LNCaP clone FGC (cell line): ENCODE measurements around the gene PRRX1.

Experiments
- DNase-seq: peaks from one replicate; pipeline ENCODE4 v3.0.0-alpha.2; 2011; ENCODE audit warnings: low read depth
- H3K4me3 ChIP-seq: 2 replicates; pipeline ENCODE4 v1.5.1; 2011; ENCODE audit warnings: mild to moderate bottlenecking, low read depth, low read length, control low read depth
- CTCF ChIP-seq: IDR thresholded peaks from 2 replicates; pipeline ENCODE4 v1.5.1; 2012; ENCODE audit warnings: mild to moderate bottlenecking; ENCODE audit not compliant: control insufficient read depth, insufficient read depth; ENCODE audit errors: extremely low read depth

PRRX1 gene

GRCh38 chr1:170624146-170624545 lies 39.8 kb upstream of the PRRX1 start:
- no peak overlapping the region for H3K4me3 ChIP-seq
- DNase-seq = no peak
- no peak for TF ChIP-seq CTCF

- no peak for TF ChIP-seq CTCF
- H3K4me3 ChIP-seq = no peak overlapping the region
- no peak for DNase-seq
Observed at GRCh38 chr1:170630977-170631376, 33.0 kb upstream of the PRRX1 start.

GRCh38 chr1:170634293-170634692 lies 29.6 kb upstream of the PRRX1 start:
- H3K4me3 ChIP-seq = no peak overlapping the region
- TF ChIP-seq CTCF = no peak
- no peak for DNase-seq

DNA sequence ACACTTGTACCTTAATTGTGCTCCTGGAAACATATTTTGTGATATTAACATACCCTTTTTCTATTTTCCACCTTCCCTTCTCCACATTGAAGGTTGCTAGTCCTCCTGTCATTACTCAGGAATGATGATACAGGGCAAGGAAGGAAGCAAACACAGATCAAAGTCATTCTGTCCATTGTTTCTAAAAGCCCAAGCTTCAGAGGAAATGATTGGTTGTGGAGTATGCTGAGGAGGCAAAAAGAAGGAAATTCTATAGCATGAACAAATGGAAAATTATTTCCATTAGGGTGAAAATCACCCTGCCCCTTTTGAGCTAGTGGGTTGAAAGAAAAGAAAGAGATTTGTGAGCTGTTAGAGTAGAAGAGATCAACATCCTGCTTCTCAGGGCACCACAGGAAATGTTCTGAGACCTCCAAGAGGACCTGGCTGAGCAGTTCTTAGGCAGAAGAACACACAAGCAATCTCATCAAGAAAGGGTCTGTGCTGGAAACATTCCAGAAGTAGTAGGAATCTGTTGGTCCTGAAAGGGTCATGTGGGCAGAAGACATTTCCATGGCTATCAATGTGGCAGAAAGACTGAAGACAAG lies 29.0 kb upstream of the PRRX1 start:
- DNase-seq = no peak
- no peak overlapping the region for H3K4me3 ChIP-seq
- no peak for TF ChIP-seq CTCF

GRCh38 chr1:170640581-170640980 lies 23.4 kb upstream of the PRRX1 start:
- DNase-seq = no peak
- H3K4me3 ChIP-seq = no peak overlapping the region
- TF ChIP-seq CTCF = no peak

DNA sequence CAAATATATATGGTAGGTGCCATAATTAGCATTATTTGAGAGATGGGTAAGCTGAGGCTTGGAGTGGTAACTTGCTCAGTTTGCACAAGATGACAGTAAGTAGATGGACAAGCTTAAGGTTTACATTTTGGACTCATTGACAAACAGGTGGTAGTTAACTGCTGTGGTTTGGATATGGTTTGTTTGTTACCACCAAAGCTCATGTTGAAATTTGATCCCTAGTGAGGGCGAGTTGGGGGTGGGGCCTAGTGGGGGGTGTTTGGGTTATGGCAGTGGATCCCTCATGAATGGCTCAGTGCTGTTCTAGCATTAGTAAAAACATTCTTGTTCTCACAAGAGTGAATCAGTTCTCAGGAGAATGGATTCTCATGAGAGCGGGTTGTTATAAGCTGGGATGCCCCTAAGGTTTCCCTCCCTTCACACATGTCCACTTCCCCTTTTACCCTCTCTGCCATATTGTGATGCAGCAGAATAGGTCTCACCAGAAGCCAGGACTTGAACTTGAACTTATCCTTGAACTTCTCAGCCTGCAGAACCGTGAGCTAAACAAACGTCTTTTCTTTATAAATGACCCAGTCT lies 6.6 kb upstream of the PRRX1 start:
- no peak for TF ChIP-seq CTCF
- H3K4me3 ChIP-seq = no peak overlapping the region
- no peak for DNase-seq

DNA sequence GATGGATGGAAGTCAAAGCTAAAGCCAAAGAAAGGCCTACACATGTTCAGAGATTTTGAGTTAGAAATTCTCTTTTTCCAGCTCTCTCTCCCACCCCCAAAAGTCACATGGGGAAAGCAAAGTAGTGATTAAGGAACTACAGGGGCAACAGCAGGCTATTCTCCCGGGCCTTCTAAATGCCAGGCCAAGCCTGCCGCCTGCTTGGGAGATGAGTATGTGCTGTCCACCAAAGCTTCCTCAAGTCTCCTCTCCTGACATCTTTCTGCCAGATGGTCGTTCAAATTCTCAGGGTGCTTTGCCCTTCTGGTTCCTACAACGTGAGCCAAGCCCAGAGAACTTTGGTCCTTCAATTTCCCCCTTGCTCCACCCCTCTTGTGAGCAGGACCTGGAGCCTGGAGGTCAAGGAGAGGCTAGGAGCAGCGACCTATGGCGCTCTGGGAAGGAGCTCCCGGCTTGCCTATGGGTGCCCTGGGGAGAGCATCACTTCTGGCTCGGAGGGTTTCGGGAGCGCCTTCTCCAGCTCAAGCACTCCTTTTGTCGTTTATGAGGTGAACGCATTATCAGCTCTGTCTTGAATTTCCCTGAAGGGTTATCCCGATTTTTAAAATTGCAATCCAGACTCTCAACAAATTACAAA lies 4.4 kb upstream of the PRRX1 start:
- DNase-seq = no peak

More for the DNA sequence above, 4.4 kb upstream of the PRRX1 start:
- no peak overlapping the region for H3K4me3 ChIP-seq
- TF ChIP-seq CTCF = no peak
